Measurements from ENCODE around the gene ARAP1.

Gene ARAP1

GRCh38 chr11:72690166-72690565 lies 62.0 kb downstream of the ARAP1 start:
- intact Hi-C loops (cut with DNase I) = no loop called here

GRCh38 chr11:72688929-72689328 lies 63.3 kb downstream of the ARAP1 start:
- intact Hi-C loops (cut with DNase I) = no loop called here
- no peak for DNase-seq

More at GRCh38 chr11:72690166-72690565, 62.0 kb downstream of the ARAP1 start:
- DNase-seq = no peak

- intact Hi-C loops (cut with DNase I) = no loop called here
- no peak for DNase-seq
Observed at GRCh38 chr11:72688486-72688885, 63.7 kb downstream of the ARAP1 start.

GRCh38 chr11:72687326-72687725 lies 64.9 kb downstream of the ARAP1 start:
- intact Hi-C loops (cut with DNase I) = no loop called here
- no peak for DNase-seq

- DNase-seq = no peak
- intact Hi-C loops (cut with DNase I) = no loop called here
Observed at GRCh38 chr11:72686639-72687220, 65.5 kb downstream of the ARAP1 start.

GRCh38 chr11:72685560-72686480 lies 66.4 kb downstream of the ARAP1 start:
- no peak for DNase-seq
- intact Hi-C loops (cut with DNase I) = no loop called here

- intact Hi-C loops (cut with DNase I) = loop anchor here (5.0 kb wide), 1 partner anchor 202 kb away; no protein-coding TSS in a partner anchor
- no peak for DNase-seq
Observed at GRCh38 chr11:72684236-72684912, 67.8 kb downstream of the ARAP1 start.

- DNase-seq = peak; percentile 59 to 95 (median 82)
- intact Hi-C loops (cut with DNase I) = loop anchor here (1.0 to 5.0 kb wide), 2 partner anchors 98 to 201 kb away; no protein-coding TSS in a partner anchor
Observed at GRCh38 chr11:72683782-72684200, 68.4 kb downstream of the ARAP1 start.

- no peak for DNase-seq
- intact Hi-C loops (cut with DNase I) = loop anchor here (1.0 to 5.0 kb wide), 2 partner anchors 98 to 201 kb away; no protein-coding TSS in a partner anchor
Observed at GRCh38 chr11:72682858-72683243, 69.4 kb downstream of the ARAP1 start.

- DNase-seq = no peak
- intact Hi-C loops (cut with DNase I) = loop anchor here (5.0 kb wide), 1 partner anchor 200 kb away; no protein-coding TSS in a partner anchor
Observed at GRCh38 chr11:72682238-72682857, 69.9 kb downstream of the ARAP1 start.

GRCh38 chr11:72681226-72682153 lies 70.7 kb downstream of the ARAP1 start:
- intact Hi-C loops (cut with DNase I) = loop anchor here (5.0 kb wide), 1 partner anchor 199 kb away; no protein-coding TSS in a partner anchor

GRCh38 chr11:72680624-72681158 lies 71.5 kb downstream of the ARAP1 start:
- intact Hi-C loops (cut with DNase I) = loop anchor here (5.0 kb wide), 1 partner anchor 198 kb away; no protein-coding TSS in a partner anchor
- DNase-seq = no peak

More at GRCh38 chr11:72681226-72682153, 70.7 kb downstream of the ARAP1 start:
- DNase-seq = peak in 8 of 10 donors; percentile 50 to 95 (median 78)

- intact Hi-C loops (cut with DNase I) = loop anchor here (5.0 kb wide), 1 partner anchor 198 kb away; no protein-coding TSS in a partner anchor
- no peak for DNase-seq
Observed at GRCh38 chr11:72679869-72680268, 72.3 kb downstream of the ARAP1 start.

- DNase-seq = no peak
- intact Hi-C loops (cut with DNase I) = no loop called here
Observed at GRCh38 chr11:72678524-72678923, 73.7 kb downstream of the ARAP1 start.

- intact Hi-C loops (cut with DNase I) = no loop called here
- peak; percentile 19 to 91 (median 46) for DNase-seq
Observed at GRCh38 chr11:72676861-72677341, 75.3 kb downstream of the ARAP1 start.

GRCh38 chr11:72675221-72675620 lies 77.0 kb downstream of the ARAP1 start:
- intact Hi-C loops (cut with DNase I) = no loop called here
- DNase-seq = no peak

- DNase-seq = peak in 8 of 10 donors; percentile 62 to 96 (median 69)
- intact Hi-C loops (cut with DNase I) = no loop called here
Observed at GRCh38 chr11:72673943-72674828, 78.0 kb downstream of the ARAP1 start, which contains the start of gene PDE2A. TSS of gene PDE2A (minus strand) at chr11:72674422. CDS start at chr11:72674207, 215 bp downstream.

All from posterior cingulate gyrus (tissue), 11 donors.